Tibial nerve (tissue), 4 donors: ENCODE data around the gene MBP.

Experiments used
- EP300 ChIP-seq, 2 donors: sonication (generic); formaldehyde crosslinking; IDR thresholded peaks; one replicate each; pipeline ENCODE4 v1.6.1; 2017; ENCODE audit warnings: antibody characterized with exemption in 2 of 2, mild to moderate bottlenecking in 1 of 2
- TF ChIP-seq, protein P1 (sequence below), 5 experiments: fragments of 200-600 bp in 3 of 5; fragments of 450-650 bp in 2 of 5; sonication (generic) in 3 of 5; IDR thresholded peaks; one replicate each; pipeline ENCODE4 v1.5.1; 2016 to 2019; ENCODE audit warnings: antibody characterized with exemption in 5 of 5, mild to moderate bottlenecking in 3 of 5, moderate library complexity in 2 of 5

- TF ChIP-seq, protein P1, sequence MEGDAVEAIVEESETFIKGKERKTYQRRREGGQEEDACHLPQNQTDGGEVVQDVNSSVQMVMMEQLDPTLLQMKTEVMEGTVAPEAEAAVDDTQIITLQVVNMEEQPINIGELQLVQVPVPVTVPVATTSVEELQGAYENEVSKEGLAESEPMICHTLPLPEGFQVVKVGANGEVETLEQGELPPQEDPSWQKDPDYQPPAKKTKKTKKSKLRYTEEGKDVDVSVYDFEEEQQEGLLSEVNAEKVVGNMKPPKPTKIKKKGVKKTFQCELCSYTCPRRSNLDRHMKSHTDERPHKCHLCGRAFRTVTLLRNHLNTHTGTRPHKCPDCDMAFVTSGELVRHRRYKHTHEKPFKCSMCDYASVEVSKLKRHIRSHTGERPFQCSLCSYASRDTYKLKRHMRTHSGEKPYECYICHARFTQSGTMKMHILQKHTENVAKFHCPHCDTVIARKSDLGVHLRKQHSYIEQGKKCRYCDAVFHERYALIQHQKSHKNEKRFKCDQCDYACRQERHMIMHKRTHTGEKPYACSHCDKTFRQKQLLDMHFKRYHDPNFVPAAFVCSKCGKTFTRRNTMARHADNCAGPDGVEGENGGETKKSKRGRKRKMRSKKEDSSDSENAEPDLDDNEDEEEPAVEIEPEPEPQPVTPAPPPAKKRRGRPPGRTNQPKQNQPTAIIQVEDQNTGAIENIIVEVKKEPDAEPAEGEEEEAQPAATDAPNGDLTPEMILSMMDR (IDR thresholded peaks at IDR 0.05) = no peak
- no peak for TF ChIP-seq EP300 (IDR thresholded peaks at IDR 0.05)
Observed at GRCh38 chr18:77055429-77056300, 76.9 kb downstream of the MBP start.
